Testis (tissue), 2 donors: ENCODE measurements around the gene COL4A4.

ENCODE experiments used
- CTCF ChIP-seq, 3 experiments: fragments of 450-650 bp in 2 of 3; fragments of 200-600 bp in 1 of 3; sonication (generic) in 1 of 3; IDR thresholded peaks; one replicate each; pipeline ENCODE4 v1.5.1; 2016 to 2019; ENCODE audit warnings: antibody characterized with exemption in 3 of 3, mild to moderate bottlenecking in 2 of 3, moderate library complexity in 1 of 3
- POLR2A ChIP-seq: fragments of 450-650 bp; IDR thresholded peaks from one replicate; pipeline ENCODE4 v1.6.1; 2017; ENCODE audit warnings: antibody characterized with exemption, mild to moderate bottlenecking, moderate library complexity

GRCh38 chr2:226971084-226971483 lies 192.9 kb downstream of the COL4A4 start:
- TF ChIP-seq CTCF (IDR thresholded peaks at IDR 0.05) (no peak), POLR2A (no peak)
